Adrenal gland (tissue), 12 donors: ENCODE data around the gene HHATL. TPM values are rescaled to one million over a fixed set of nuclear protein-coding genes. Genes with fewer than 3 reads are reported as not detected.
"Not testable (repeated sequence)": the region's sequence is repeated elsewhere in the genome, so short reads cannot be mapped to it uniquely, and the experiment has no call there.

Source experiments
- DNase-seq, 7 donors: peaks; one replicate each; pipeline ENCODE4 v3.0.0-alpha.2; 2019 to 2020
- H3K27ac ChIP-seq, 5 donors: fragments of 200-600 bp; sonication (generic) in 4 of 5; 1 replicate in 3 of 5; 2 replicates in 2 of 5; pipeline versions ENCODE4 v1.5.1 to v1.8.0; 2016 to 2020; ENCODE audit warnings: mild to moderate bottlenecking in 1 of 5
- H3K27me3 ChIP-seq: fragments of 200-600 bp; 2 replicates; pipeline ENCODE4 v1.8.0; 2021
- H3K36me3 ChIP-seq, 2 donors: fragments of 200-600 bp; replicated peaks in 1 of 2; 1 replicate in 1 of 2; 2 replicates in 1 of 2; pipeline versions ENCODE4 v1.5.1 to v1.8.0; 2018 to 2022
- H3K4me1 ChIP-seq, 2 donors: fragments of 200-600 bp; replicated peaks in 1 of 2; 1 replicate in 1 of 2; 2 replicates in 1 of 2; pipeline versions ENCODE4 v1.5.1 to v1.8.0; 2018 to 2021
- H3K4me3 ChIP-seq, 4 donors: fragments of 200-600 bp; sonication (generic) in 3 of 4; one replicate each; pipeline ENCODE4 v1.5.1; 2016 to 2018
- H3K9me3 ChIP-seq, 3 donors: fragments of 200-600 bp; sonication (generic) in 1 of 3; replicated peaks in 1 of 3; 1 replicate in 2 of 3; 2 replicates in 1 of 3; pipeline versions ENCODE4 v1.5.1 to v1.8.0; 2016 to 2021
- POLR2A ChIP-seq, 2 donors: fragments of 450-650 bp; IDR thresholded peaks; one replicate each; pipeline ENCODE4 v1.6.1; 2017; ENCODE audit warnings: antibody characterized with exemption in 2 of 2, mild to moderate bottlenecking in 2 of 2, moderate library complexity in 1 of 2
- WGBS, 4 donors: extraction: QIAGEN DNeasy Blood & Tissue Kit in 2 of 4; methylation state at CpG; one replicate each; pipeline versions ENCODE4 v1.1.5 to v1.1.7; 2013 to 2017; 5-methylcytosine and 5-hydroxymethylcytosine counted together
- intact Hi-C, 2 donors: fragments of 100-400 bp; cut with DNase I; formaldehyde crosslinking; loops; one replicate each; pipeline versions ENCODE4 v1.14.1 to v1.15.0; 2022 to 2023
- polyA plus RNA-seq, 3 donors: library from polyadenylated mRNA; stranded (reverse); fragments of 200-250 nt in 2 of 3; fragments of 350-450 nt in 1 of 3; fragmentation: Illumina TruSeq in 1 of 3; extraction: RNeasy Lipid Tissue Mini Kit (QIAGEN cat#74804) in 1 of 3; gene quantifications; one replicate each; pipeline ENCODE4 v1.2.3, GENCODE V29; 2013 to 2014
- total RNA-seq, 9 donors: library from RNA; depleted of rRNA in 4 of 9; stranded (reverse); fragments of >200 nt in 4 of 9; fragments of 120-200 nt in 1 of 9; fragmentation: NEBNext Ultra II Directional in 1 of 9; extraction: Animal tissue kit (Norgen Biotek cat#: 25700) in 1 of 9; gene quantifications; one replicate each; pipeline versions ENCODE4 v1.1.0 to v1.2.4, GENCODE V29; 2013 to 2023
- TF ChIP-seq, protein P1 (sequence below), 6 experiments: fragments of 450-650 bp in 4 of 6; fragments of 200-600 bp in 2 of 6; sonication (generic) in 1 of 6; IDR thresholded peaks; 1 replicate in 5 of 6; 2 replicates in 1 of 6; pipeline versions ENCODE4 v1.5.1 to v1.8.0; 2016 to 2021; ENCODE audit warnings: antibody characterized with exemption in 6 of 6, mild to moderate bottlenecking in 2 of 6, moderate library complexity in 1 of 6
- donor health status: healthy with polysubstance abuse.
- donor health status: Bipolar disorder and iron deficiency.
- donor health status: DM: yes; HTN: yes; CAD: no.
- donor health status: DM: no; HTN: no; CAD: no.
- donor health status: DM: no; HTN: no; CAD: no.
- donor health status: DM: yes; HTN: yes; CAD: no.

Gene HHATL
- total and polyA plus RNA-seq, 12 donors = 0.18 to 4.5 (median 0.73) TPM; not detected in 2

DNA sequence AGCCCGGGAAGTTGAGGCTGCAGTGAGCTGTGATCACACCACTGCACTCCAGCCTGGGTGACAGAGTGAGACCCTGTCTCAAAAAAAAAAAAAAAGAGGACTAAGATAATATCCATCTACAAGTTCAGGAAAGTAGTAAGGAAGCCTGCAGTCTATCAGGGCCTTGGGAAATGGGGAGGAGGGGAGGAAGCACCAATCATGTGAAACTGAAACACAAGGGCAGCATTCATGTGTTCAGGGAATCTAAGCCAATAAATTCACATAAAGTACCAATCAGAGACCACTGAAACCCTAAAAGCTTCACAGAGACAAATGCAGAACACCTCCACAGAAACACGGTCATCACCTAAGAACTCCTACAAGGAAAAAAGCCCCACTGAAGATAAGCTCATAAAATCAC is 22.9 kb upstream of the HHATL start:
- TF ChIP-seq, protein P1, sequence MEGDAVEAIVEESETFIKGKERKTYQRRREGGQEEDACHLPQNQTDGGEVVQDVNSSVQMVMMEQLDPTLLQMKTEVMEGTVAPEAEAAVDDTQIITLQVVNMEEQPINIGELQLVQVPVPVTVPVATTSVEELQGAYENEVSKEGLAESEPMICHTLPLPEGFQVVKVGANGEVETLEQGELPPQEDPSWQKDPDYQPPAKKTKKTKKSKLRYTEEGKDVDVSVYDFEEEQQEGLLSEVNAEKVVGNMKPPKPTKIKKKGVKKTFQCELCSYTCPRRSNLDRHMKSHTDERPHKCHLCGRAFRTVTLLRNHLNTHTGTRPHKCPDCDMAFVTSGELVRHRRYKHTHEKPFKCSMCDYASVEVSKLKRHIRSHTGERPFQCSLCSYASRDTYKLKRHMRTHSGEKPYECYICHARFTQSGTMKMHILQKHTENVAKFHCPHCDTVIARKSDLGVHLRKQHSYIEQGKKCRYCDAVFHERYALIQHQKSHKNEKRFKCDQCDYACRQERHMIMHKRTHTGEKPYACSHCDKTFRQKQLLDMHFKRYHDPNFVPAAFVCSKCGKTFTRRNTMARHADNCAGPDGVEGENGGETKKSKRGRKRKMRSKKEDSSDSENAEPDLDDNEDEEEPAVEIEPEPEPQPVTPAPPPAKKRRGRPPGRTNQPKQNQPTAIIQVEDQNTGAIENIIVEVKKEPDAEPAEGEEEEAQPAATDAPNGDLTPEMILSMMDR (IDR thresholded peaks at IDR 0.05) = no peak
- TF ChIP-seq POLR2A (IDR thresholded peaks at IDR 0.05) = no peak
- no peaks in the 10 kb centered on the region for H3K36me3 ChIP-seq
- no peaks in the 10 kb centered on the region for H3K4me1 ChIP-seq
- H3K27me3 ChIP-seq = no peaks in the 10 kb centered on the region
- intact Hi-C loops = no loop called here
- no peak for DNase-seq
- 77 to 97% (median 92%) methylated on average over 2 of the region's 2 CpGs for WGBS, 4 donors
- H3K9me3 ChIP-seq = no peaks in the 10 kb centered on the region
- no peak overlapping the region for H3K27ac ChIP-seq
- no peak overlapping the region for H3K4me3 ChIP-seq

DNA sequence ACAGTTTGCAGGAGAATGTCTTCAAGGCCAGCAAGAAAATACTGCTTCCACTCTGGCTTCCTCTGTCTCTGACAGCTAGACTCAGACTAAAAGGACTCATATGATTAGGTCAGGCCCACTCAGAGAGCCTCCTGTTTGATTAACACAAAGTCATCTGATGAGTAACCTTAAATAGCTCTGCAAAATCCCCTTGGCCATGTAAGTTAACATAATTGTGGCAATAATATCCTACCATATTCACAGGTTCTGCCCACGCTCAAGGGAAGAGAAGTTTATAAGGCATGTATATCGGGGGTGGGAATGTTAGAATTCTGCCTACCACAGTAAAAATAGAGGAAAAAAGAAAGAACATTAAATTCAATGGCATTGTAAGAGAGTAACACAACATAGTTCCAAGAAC is 20.6 kb upstream of the HHATL start:
- no peak overlapping the region for H3K4me3 ChIP-seq
- intact Hi-C loops = no loop called here
- 95 to 98% (median 97%) methylated on average over 2 of the region's 2 CpGs for WGBS, 4 donors

DNA sequence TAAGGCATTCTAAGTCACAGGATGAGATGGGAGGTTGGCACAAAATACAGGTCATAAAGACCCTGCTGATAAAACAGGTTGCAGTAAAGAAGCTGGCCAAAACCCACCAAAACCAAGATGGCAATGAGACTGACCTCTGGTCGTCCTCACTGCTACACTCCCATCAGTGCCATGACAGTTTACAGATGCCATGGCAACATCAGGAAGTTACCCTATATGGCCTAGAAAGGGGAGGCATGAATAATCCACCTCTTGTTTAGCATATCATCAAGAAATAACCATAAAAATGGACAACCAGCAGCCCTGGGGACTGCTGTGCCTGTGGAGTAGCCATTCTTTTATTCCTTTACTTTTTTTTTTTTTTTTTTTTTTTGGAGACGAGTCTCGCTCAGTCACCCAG is 19.8 kb upstream of the HHATL start:
- intact Hi-C loops, DNase-seq, H3K27me3 ChIP-seq, H3K9me3 ChIP-seq, H3K4me1 ChIP-seq, H3K36me3 ChIP-seq, H3K4me3 ChIP-seq, H3K27ac ChIP-seq: not testable (repeated sequence)
- WGBS, 4 donors = 78 to 93% (median 85%) methylated on average over 2 to 3 of the region's 3 CpGs

More for the DNA sequence above, 20.6 kb upstream of the HHATL start:
- Histone ChIP-seq H3K9me3 (no peaks in the 10 kb centered on the region), H3K27ac (no peak overlapping the region), H3K36me3 (no peaks in the 10 kb centered on the region), H3K27me3 (no peaks in the 10 kb centered on the region), H3K4me1 (no peaks in the 10 kb centered on the region)
- no peak for DNase-seq
- TF ChIP-seq, protein P1 (IDR thresholded peaks at IDR 0.05) = no peak
- no peak for TF ChIP-seq POLR2A (IDR thresholded peaks at IDR 0.05)

DNA sequence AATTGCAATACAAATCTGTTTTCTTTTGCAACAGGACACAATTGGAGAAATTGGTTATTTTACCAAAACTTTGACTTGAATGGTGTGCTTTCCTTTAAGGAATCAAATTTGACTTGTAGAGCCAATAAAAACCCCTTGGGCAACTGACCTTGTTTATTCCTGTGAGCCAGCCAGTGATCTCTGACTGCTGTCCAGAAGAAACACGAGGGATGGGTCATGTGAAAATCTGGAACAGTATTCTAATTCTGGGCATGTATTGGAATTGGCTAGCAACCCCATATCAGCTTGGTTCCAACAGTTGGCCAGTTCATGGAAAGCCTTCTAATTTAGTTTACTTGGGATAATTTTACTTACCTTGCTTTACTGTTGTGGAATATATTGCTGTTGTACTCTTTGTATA is 19.1 kb upstream of the HHATL start:
- H3K4me1 ChIP-seq = no peaks in the 10 kb centered on the region
- 29 to 50% (median 42%) methylated on average over 1 of the region's 1 CpG for WGBS, 4 donors
- no peak overlapping the region for H3K27ac ChIP-seq
- no peaks in the 10 kb centered on the region for H3K36me3 ChIP-seq
- no peak for TF ChIP-seq POLR2A (IDR thresholded peaks at IDR 0.05)
- TF ChIP-seq, protein P1 (IDR thresholded peaks at IDR 0.05) = no peak
- intact Hi-C loops = no loop called here
- DNase-seq = no peak
- no peak overlapping the region for H3K4me3 ChIP-seq
- H3K9me3 ChIP-seq = no peaks in the 10 kb centered on the region
- H3K27me3 ChIP-seq = no peaks in the 10 kb centered on the region

- DNase-seq = no peak
- WGBS, 4 donors = 75 to 84% (median 80%) methylated on average over 4 of the region's 4 CpGs
- Histone ChIP-seq H3K4me3 (no peak overlapping the region), H3K36me3 (no peaks in the 10 kb centered on the region), H3K27me3 (no peaks in the 10 kb centered on the region), H3K27ac (no peak overlapping the region), H3K4me1 (no peaks in the 10 kb centered on the region), H3K9me3 (no peaks in the 10 kb centered on the region)
- intact Hi-C loops = no loop called here
- TF ChIP-seq, protein P1 (IDR thresholded peaks at IDR 0.05) = no peak
- no peak for TF ChIP-seq POLR2A (IDR thresholded peaks at IDR 0.05)
Measured at GRCh38 chr3:42720126-42720525, 17.5 kb upstream of the HHATL start.
